Activated naive CD4-positive, alpha-beta T cell treated with anti-CD3 and anti-CD28 coated beads for 36 hours (primary cell): ENCODE measurements around the gene CCDC27. TPM values are rescaled to one million over a fixed set of nuclear protein-coding genes. Genes with fewer than 3 reads are reported as not detected.

Experiments
- CTCF ChIA-PET: fragments of 350-600 bp; sonication (Branson Sonifier 250); formaldehyde crosslinking; loops from one replicate; lab custom pipeline; 2021; ENCODE audit warnings: antibody characterized with exemption; lab: Charles Lee
- DNase-seq: peaks from one replicate; pipeline ENCODE4 v3.0.0-alpha.2; 2020
- H3K27ac Mint-ChIP-seq: one replicate; pipeline ENCODE4 v1.8.0; 2021; ENCODE audit warnings: mild to moderate bottlenecking, mixed read lengths
- H3K27me3 Mint-ChIP-seq: one replicate; pipeline ENCODE4 v1.8.0; 2021; ENCODE audit warnings: low read depth, mixed read lengths
- H3K36me3 Mint-ChIP-seq: one replicate; pipeline ENCODE4 v1.8.0; 2021; ENCODE audit warnings: low read depth, mixed read lengths
- H3K4me1 Mint-ChIP-seq: one replicate; pipeline ENCODE4 v1.8.0; 2021; ENCODE audit warnings: low read depth, mixed read lengths
- H3K4me3 Mint-ChIP-seq: one replicate; pipeline ENCODE4 v1.8.0; 2021; ENCODE audit warnings: mild to moderate bottlenecking, moderate library complexity, mixed read lengths
- H3K9me3 Mint-ChIP-seq: one replicate; pipeline ENCODE4 v1.8.0; 2021; ENCODE audit warnings: mixed read lengths
- intact Hi-C: fragments of 100-400 bp; cut with micrococcal nuclease; formaldehyde crosslinking; loops from one replicate; pipeline ENCODE4 v1.15.1; 2023
- total RNA-seq, 2 experiments: library from RNA; stranded (reverse); gene quantifications; one replicate each; pipeline ENCODE4 v1.2.3, GENCODE V29; 2021

Gene CCDC27
- total RNA-seq, 2 experiments from 2014 or later: not detected

DNA sequence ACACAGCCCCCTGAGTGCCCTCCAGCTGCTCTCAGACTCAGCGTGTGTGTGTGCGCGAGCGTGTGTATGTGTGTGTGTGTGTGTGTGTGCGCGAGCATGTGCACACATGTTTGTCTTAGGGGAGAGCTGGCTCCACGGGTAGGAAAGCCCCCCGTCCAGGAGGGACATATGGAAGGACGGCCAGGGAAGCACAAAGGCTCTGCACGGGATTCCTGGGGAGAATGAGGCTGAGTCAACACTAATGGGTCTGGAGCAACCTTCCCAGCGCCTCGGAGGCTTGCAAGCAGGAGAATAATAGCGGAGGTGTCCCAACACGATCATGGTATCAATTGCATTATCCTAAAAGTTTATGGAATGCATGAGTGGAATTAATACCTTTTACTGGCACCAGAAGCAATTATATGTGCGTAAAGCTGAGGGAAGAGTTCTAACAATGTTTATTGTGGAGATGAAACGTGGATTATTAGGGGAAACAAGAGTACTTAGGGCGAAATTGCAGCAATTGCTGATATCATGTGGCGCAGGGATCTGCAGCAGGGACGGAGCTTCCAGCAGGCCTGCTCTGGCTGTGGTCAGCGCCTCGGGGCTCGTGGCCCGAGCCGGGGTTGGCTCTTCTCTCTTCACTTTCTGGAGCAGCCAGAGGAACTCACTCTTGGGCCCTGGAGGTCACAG is 40.3 kb upstream of the CCDC27 start:
- Mint-ChIP-seq H3K4me1 (no peaks in the 10 kb centered on the region), H3K36me3 (no peaks in the 10 kb centered on the region), H3K27ac (no peak overlapping the region), H3K9me3 (no peaks in the 10 kb centered on the region), H3K27me3 (peaks cover 22% of the 10 kb centered on the region), H3K4me3 (no peak overlapping the region)
- intact Hi-C loops: no loop called here
- no peak for DNase-seq
- CTCF ChIA-PET: interaction anchor here (2.5 kb wide), 1 partner anchor 13 kb away, joined by 6 read pairs; no protein-coding TSS in a partner anchor

DNA sequence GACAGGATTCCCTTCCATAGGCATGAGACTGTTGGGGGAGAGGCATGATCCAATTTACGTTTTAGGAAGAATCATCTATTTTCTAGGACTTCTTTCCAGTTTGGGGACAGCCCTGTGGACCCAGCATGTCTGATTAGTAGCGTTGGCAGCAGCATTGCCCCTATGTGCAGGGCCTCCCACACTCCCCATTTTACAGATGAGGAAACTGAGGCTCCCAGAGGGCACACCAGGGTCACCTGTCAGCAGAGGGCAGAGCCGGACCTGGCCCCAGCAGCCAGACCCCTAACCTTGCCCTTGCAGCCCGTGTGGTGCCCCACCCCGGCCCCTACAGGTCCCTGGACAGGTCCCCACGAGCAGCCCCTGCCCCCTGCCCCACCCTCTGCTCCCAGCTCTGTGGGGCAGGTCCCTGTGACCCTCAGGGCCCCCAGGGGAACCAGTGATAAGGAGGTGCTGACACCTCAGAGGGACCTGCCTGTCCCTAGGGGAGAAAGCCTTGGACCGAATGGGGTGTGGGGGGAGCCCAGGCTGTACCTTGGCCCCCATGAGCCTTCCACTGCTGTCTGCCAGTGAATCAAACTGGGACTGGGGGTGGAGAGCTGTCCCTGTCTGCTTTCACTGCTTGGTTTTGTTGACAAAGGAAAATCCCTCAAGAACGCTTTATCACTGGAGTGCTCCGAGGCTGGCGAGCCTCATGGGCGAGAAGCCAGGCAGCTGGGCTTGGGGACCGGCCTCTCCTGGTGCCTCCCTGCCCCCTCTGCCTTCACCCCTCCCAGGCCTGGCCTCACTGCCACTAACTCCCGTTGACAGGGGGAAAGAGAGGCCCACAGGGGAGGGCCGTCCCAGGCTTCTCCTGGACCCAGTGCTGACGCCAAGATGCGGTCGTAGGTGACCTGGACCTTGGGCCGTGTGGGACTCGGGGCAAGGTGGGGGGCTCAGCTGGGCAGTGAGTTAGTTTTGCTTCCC is 39.4 kb upstream of the CCDC27 start:
- H3K36me3 Mint-ChIP-seq: no peaks in the 10 kb centered on the region
- CTCF ChIA-PET: no interaction called here
- intact Hi-C loops: no loop called here
- H3K27me3 Mint-ChIP-seq: peaks cover 18% of the 10 kb centered on the region
- no peaks in the 10 kb centered on the region for H3K9me3 Mint-ChIP-seq
- DNase-seq: no peak
- H3K27ac Mint-ChIP-seq: no peak overlapping the region
- no peak overlapping the region for H3K4me3 Mint-ChIP-seq
- no peaks in the 10 kb centered on the region for H3K4me1 Mint-ChIP-seq

GRCh38 chr1:3713840-3714239 is 38.4 kb upstream of the CCDC27 start:
- Mint-ChIP-seq H3K36me3 (no peaks in the 10 kb centered on the region), H3K27me3 (peaks cover 14% of the 10 kb centered on the region), H3K9me3 (no peaks in the 10 kb centered on the region), H3K4me3 (no peak overlapping the region), H3K4me1 (no peaks in the 10 kb centered on the region), H3K27ac (no peak overlapping the region)
- CTCF ChIA-PET: interaction anchor here (0.8 kb wide), 1 partner anchor 11 kb away, joined by 3 read pairs; no protein-coding TSS in a partner anchor
- intact Hi-C loops: no loop called here
- DNase-seq: no peak

- Mint-ChIP-seq H3K27ac (no peak overlapping the region), H3K36me3 (no peaks in the 10 kb centered on the region), H3K4me1 (no peaks in the 10 kb centered on the region), H3K27me3 (peaks cover 11% of the 10 kb centered on the region), H3K9me3 (no peaks in the 10 kb centered on the region), H3K4me3 (no peak overlapping the region)
- DNase-seq: no peak
- intact Hi-C loops: no loop called here
- CTCF ChIA-PET: interaction anchor here (0.8 kb wide), 1 partner anchor 10 kb away, joined by 3 read pairs; no protein-coding TSS in a partner anchor
Observed at GRCh38 chr1:3714284-3714741, 37.9 kb upstream of the CCDC27 start.

GRCh38 chr1:3714814-3715213 is 37.4 kb upstream of the CCDC27 start:
- Mint-ChIP-seq H3K9me3 (no peaks in the 10 kb centered on the region), H3K27me3 (peaks cover 11% of the 10 kb centered on the region), H3K36me3 (no peaks in the 10 kb centered on the region), H3K4me3 (no peak overlapping the region), H3K4me1 (peaks cover 2% of the 10 kb centered on the region), H3K27ac (no peak overlapping the region)
- DNase-seq: no peak
- intact Hi-C loops: no loop called here
- CTCF ChIA-PET: no interaction called here

GRCh38 chr1:3716351-3716750 is 35.9 kb upstream of the CCDC27 start:
- Mint-ChIP-seq H3K4me3 (no peak overlapping the region), H3K4me1 (peaks cover 6% of the 10 kb centered on the region), H3K27ac (no peak overlapping the region), H3K27me3 (peaks cover 7% of the 10 kb centered on the region), H3K9me3 (no peaks in the 10 kb centered on the region), H3K36me3 (no peaks in the 10 kb centered on the region)
- intact Hi-C loops: no loop called here
- DNase-seq: no peak
- CTCF ChIA-PET: interaction anchor here (0.9 kb wide), 1 partner anchor 8 kb away, joined by 3 read pairs; no protein-coding TSS in a partner anchor

- intact Hi-C loops: no loop called here
- DNase-seq: no peak
- CTCF ChIA-PET: no interaction called here
Observed at GRCh38 chr1:3717041-3717714, 35.1 kb upstream of the CCDC27 start.

DNA sequence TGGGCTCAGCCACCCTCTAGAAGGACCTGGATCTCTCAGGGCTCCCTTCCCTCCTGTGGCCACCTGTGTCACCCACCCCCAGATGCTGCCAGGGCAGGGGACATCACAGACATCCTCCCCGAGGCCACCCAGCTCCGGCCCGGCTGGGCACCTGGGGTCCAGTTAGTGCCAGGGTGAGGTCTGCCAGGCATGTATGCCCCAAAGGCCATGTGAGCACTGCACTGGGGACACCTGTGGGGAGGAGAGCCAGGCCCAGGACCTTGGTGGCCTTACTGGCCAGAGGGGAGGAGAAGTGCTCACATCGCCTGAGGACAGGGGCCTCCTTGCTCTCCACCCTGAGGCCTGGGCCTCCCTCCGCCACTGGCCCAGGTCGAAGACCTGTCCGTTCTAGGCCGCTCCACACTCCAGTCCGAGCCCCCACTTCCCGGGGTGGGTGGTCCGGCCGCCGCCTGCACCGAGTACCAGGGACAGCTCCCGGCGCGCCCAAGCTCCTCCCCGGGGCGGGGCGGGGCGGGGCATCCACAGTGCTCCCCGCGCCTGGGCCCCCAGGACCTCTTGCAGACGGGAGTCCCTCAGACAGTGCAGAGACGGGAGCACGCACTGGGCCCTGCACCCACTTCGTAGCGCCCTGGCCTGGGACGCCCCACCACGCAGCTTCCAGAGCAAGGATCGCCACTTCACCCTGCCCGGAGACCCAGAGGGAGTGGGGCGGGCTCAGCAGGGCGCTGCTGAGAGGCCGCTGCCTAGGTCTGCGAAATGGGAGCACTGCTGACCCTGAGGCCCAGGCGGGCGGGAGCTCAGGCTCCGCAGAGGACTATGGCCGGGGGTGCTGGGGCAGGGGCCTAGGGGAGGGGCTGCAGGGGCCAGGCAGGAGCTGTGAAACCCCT is 34.3 kb upstream of the CCDC27 start:
- peaks cover 6% of the 10 kb centered on the region for H3K4me1 Mint-ChIP-seq
- intact Hi-C loops: no loop called here
- H3K27ac Mint-ChIP-seq: no peak overlapping the region
- CTCF ChIA-PET: no interaction called here
- no peaks in the 10 kb centered on the region for H3K36me3 Mint-ChIP-seq
- H3K4me3 Mint-ChIP-seq: no peak overlapping the region
- no peak for DNase-seq
- no peaks in the 10 kb centered on the region for H3K9me3 Mint-ChIP-seq
- no peaks in the 10 kb centered on the region for H3K27me3 Mint-ChIP-seq

More at GRCh38 chr1:3717041-3717714, 35.1 kb upstream of the CCDC27 start:
- Mint-ChIP-seq H3K9me3 (no peaks in the 10 kb centered on the region), H3K36me3 (no peaks in the 10 kb centered on the region), H3K4me1 (peaks cover 6% of the 10 kb centered on the region), H3K27ac (no peak overlapping the region), H3K4me3 (no peak overlapping the region), H3K27me3 (peaks cover 2% of the 10 kb centered on the region)

DNA sequence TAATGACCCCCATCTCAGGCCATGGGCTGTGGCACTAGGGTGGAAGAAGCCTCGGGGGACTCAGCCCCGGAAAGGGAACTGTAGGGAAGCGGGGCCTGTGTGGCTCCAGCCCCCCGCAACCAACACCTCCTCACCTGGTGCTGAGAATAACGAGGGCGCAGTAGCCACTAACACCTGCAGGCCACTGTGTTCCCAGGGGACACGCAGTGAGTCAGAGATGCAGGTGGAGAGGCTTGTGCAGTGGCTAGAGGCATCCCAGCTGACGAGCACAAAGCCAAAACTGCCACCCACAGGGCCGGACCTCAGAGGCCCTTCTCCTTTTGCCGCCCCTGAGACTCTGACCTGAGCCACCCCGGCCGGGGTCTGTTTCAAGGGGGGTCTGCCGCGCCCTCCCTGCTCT is 33.5 kb upstream of the CCDC27 start:
- H3K4me1 Mint-ChIP-seq: peaks cover 6% of the 10 kb centered on the region
- H3K27me3 Mint-ChIP-seq: no peaks in the 10 kb centered on the region
- CTCF ChIA-PET: no interaction called here
- intact Hi-C loops: no loop called here
- DNase-seq: no peak
- no peaks in the 10 kb centered on the region for H3K36me3 Mint-ChIP-seq
- no peak overlapping the region for H3K4me3 Mint-ChIP-seq
- H3K27ac Mint-ChIP-seq: no peak overlapping the region
- no peaks in the 10 kb centered on the region for H3K9me3 Mint-ChIP-seq

GRCh38 chr1:3721955-3722465 is 30.2 kb upstream of the CCDC27 start:
- CTCF ChIA-PET: interaction anchor here (0.6 to 1.2 kb wide), 3 partner anchors 27 to 128 kb away, joined by 3 read pairs; no protein-coding TSS in a partner anchor
- no peaks in the 10 kb centered on the region for H3K27me3 Mint-ChIP-seq

DNA sequence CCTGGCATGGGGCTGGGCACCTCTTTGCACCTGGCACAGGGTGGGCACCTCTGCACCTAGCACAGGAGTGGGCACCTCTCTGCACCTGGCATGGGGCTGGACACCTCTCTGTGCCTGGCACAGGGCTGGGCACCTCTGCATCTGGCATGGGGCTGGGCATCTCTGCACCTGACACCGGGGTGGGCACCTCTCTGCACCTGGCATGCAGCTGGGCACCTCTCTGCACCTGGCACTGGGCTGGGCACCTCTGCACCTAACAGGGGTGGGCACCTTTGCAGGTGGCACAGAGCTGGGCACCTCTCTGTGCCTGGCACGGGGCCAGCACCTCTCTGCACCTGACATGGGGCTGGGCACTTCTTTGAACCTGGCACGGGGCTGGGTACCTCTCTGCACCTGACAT is 29.4 kb upstream of the CCDC27 start:
- Mint-ChIP-seq H3K4me3 (no peak overlapping the region), H3K27me3 (no peaks in the 10 kb centered on the region), H3K27ac (no peak overlapping the region), H3K36me3 (no peaks in the 10 kb centered on the region), H3K4me1 (peaks cover 6% of the 10 kb centered on the region), H3K9me3 (no peaks in the 10 kb centered on the region)
- intact Hi-C loops: no loop called here
- no peak for DNase-seq
- CTCF ChIA-PET: no interaction called here

More at GRCh38 chr1:3721955-3722465, 30.2 kb upstream of the CCDC27 start:
- no peak for DNase-seq
- intact Hi-C loops: no loop called here
- Mint-ChIP-seq H3K4me1 (peaks cover 6% of the 10 kb centered on the region), H3K27ac (no peak overlapping the region), H3K4me3 (no peak overlapping the region), H3K9me3 (no peaks in the 10 kb centered on the region), H3K36me3 (no peaks in the 10 kb centered on the region)
